DND-41 (cell line): ENCODE measurements around the gene TXNDC16.

Experiments
- ATAC-seq: fragments of 200-7000 bp; cut with Tn5 transposase; 3 replicates; pipeline ENCODE4 v1.9.1; 2021; ENCODE audit warnings: low read depth; ENCODE audit not compliant: insufficient read depth
- DNase-seq: peaks from one replicate; pipeline ENCODE4 v3.0.0-alpha.2; 2020
- H2AFZ ChIP-seq: 2 replicates; pipeline ENCODE4 v1.6.0; 2012; ENCODE audit warnings: low read depth, low read length
- H3K27ac ChIP-seq: 2 replicates; pipeline ENCODE4 v1.5.1; 2012; ENCODE audit warnings: low read length, inconsistent platforms
- H3K27me3 ChIP-seq: fragments of 200-600 bp; sonication (generic); 2 replicates; pipeline ENCODE4 v1.6.0; 2012; ENCODE audit warnings: low read length, mild to moderate bottlenecking, inconsistent platforms; ENCODE audit not compliant: insufficient read depth, poor library complexity
- H3K36me3 ChIP-seq: 2 replicates; pipeline ENCODE4 v1.5.1; 2012; ENCODE audit warnings: low read length, inconsistent platforms; ENCODE audit not compliant: insufficient read depth
- H3K4me1 ChIP-seq: 2 replicates; pipeline ENCODE4 v1.5.1; 2012; ENCODE audit warnings: mild to moderate bottlenecking, low read length; ENCODE audit not compliant: insufficient read depth
- H3K4me2 ChIP-seq: 2 replicates; pipeline ENCODE4 v1.6.0; 2012; ENCODE audit warnings: mild to moderate bottlenecking, moderate library complexity, low read length, inconsistent platforms; ENCODE audit not compliant: insufficient read depth
- H3K4me3 ChIP-seq, 2 experiments: fragments of 200-600 bp in 1 of 2; shearing (Covaris generic) in 1 of 2; 2 replicates each; pipeline ENCODE4 v1.5.1; 2012 to 2016; ENCODE audit warnings: inconsistent platforms in 2 of 2, low read length in 2 of 2, mild to moderate bottlenecking in 2 of 2, low read depth in 1 of 2, moderate library complexity in 1 of 2
- H3K79me2 ChIP-seq: 2 replicates; pipeline ENCODE4 v1.6.0; 2012; ENCODE audit warnings: low read length, inconsistent platforms; ENCODE audit not compliant: insufficient read depth
- H3K9ac ChIP-seq: 2 replicates; pipeline ENCODE4 v1.6.0; 2012; ENCODE audit warnings: low read depth, mild to moderate bottlenecking, inconsistent platforms, low read length, moderate library complexity
- H3K9me3 ChIP-seq: 2 replicates; pipeline ENCODE4 v1.5.1; 2012; ENCODE audit warnings: low read length, moderate library complexity, mild to moderate bottlenecking, inconsistent platforms; ENCODE audit not compliant: insufficient read depth, severe bottlenecking
- H4K20me1 ChIP-seq: 2 replicates; pipeline ENCODE4 v1.6.0; 2012; ENCODE audit warnings: low read length; ENCODE audit not compliant: insufficient read depth
- CTCF ChIP-seq: IDR thresholded peaks from 2 replicates; pipeline ENCODE4 v1.5.1; 2012; ENCODE audit warnings: borderline replicate concordance, low read length, moderate library complexity, mild to moderate bottlenecking; ENCODE audit not compliant: poor library complexity, severe bottlenecking; ENCODE audit errors: extremely low read depth
- EZH2 ChIP-seq: IDR thresholded peaks from 3 replicates; pipeline ENCODE4 v1.6.1; 2012; ENCODE audit warnings: borderline replicate concordance, low read depth, mild to moderate bottlenecking, moderate library complexity, low read length, inconsistent platforms; ENCODE audit not compliant: severe bottlenecking

Gene TXNDC16

DNA sequence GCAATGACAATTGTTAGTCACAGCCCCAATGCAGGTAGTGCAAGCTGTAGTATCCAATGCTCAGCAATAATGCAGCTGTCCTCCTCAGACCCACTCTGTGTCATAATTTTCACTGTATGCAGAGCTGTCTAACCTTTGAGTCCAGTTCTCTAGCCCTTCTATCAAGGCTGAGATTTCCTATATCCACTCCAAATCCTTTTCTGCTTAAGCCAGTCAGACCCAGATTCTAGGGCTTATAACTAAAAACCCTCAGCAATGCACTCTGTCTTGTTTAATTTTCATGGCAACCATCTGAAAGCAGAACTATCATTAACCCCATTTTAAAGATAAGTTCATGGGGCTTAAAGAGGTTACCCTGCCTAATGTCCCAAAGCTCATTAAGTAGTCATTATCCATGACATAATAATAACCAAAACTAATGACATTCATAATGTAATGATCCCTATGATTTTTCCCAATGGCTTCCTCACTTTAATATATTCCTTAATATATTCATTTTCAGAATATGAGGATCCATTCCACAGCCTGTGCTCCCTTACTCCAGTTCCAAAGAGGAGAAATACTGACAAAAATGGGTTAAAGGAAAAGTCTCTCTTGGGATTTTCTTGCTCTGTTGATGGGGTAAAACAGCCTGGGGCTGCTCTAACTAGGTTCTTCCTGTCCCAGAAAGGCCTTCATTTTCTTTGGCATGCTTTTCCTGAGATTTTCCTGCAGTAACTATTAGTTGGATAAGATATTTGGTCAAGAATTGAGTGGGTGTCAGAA is 29.5 kb downstream of the TXNDC16 start:
- ATAC-seq: no peak
- no peaks in the 10 kb centered on the region for H3K27me3 ChIP-seq
- no peak overlapping the region for H3K4me3 ChIP-seq
- no peaks in the 10 kb centered on the region for H3K4me1 ChIP-seq
- no peak overlapping the region for H2AFZ ChIP-seq
- no peak for DNase-seq
- no peak overlapping the region for H3K4me2 ChIP-seq
- no peak for TF ChIP-seq EZH2
- TF ChIP-seq CTCF: no peak
- H4K20me1 ChIP-seq: no peaks in the 10 kb centered on the region
- no peaks in the 10 kb centered on the region for H3K9me3 ChIP-seq
- H3K27ac ChIP-seq: no peak overlapping the region
- H3K36me3 ChIP-seq: peaks cover 22% of the 10 kb centered on the region; the same call in 1 of the 2 replicates
- no peaks in the 10 kb centered on the region for H3K79me2 ChIP-seq
- no peak overlapping the region for H3K9ac ChIP-seq

- no peak for ATAC-seq
Observed at GRCh38 chr14:52522033-52522432, 30.3 kb downstream of the TXNDC16 start.

GRCh38 chr14:52514046-52514811 is 38.1 kb downstream of the TXNDC16 start:
- Histone ChIP-seq H3K9ac (no peak overlapping the region), H3K27ac (no peak overlapping the region), H3K4me1 (no peaks in the 10 kb centered on the region), H3K27me3 (no peaks in the 10 kb centered on the region), H3K4me2 (no peak overlapping the region), H3K4me3 (no peak overlapping the region), H3K36me3 (peaks cover 10% of the 10 kb centered on the region; the same call in 1 of the 2 replicates), H2AFZ (no peak overlapping the region), H4K20me1 (no peaks in the 10 kb centered on the region), H3K79me2 (no peaks in the 10 kb centered on the region), H3K9me3 (no peaks in the 10 kb centered on the region)
- no peak for DNase-seq
- TF ChIP-seq CTCF: no peak
- no peak for TF ChIP-seq EZH2
- ATAC-seq: no peak

More at GRCh38 chr14:52522033-52522432, 30.3 kb downstream of the TXNDC16 start:
- no peaks in the 10 kb centered on the region for H3K9me3 ChIP-seq
- H3K4me3 ChIP-seq: no peak overlapping the region
- H3K4me2 ChIP-seq: no peak overlapping the region
- no peaks in the 10 kb centered on the region for H3K4me1 ChIP-seq
- no peak overlapping the region for H3K27ac ChIP-seq
- H3K27me3 ChIP-seq: no peaks in the 10 kb centered on the region
- DNase-seq: no peak
- H3K36me3 ChIP-seq: peaks cover 20% of the 10 kb centered on the region; the same call in 1 of the 2 replicates
- no peak overlapping the region for H3K9ac ChIP-seq
- no peaks in the 10 kb centered on the region for H4K20me1 ChIP-seq
- TF ChIP-seq CTCF: no peak
- no peak for TF ChIP-seq EZH2
- H3K79me2 ChIP-seq: no peaks in the 10 kb centered on the region
- H2AFZ ChIP-seq: no peak overlapping the region
